Ovary (tissue), 3 donors: ENCODE measurements around the gene MYL5.

ENCODE experiments used
- CTCF ChIP-seq, 3 donors: fragments of 450-650 bp in 2 of 3; fragments of 200-600 bp in 1 of 3; IDR thresholded peaks; one replicate each; pipeline versions ENCODE4 v1.5.1 to v1.8.0; 2016 to 2022; ENCODE audit warnings: antibody characterized with exemption in 3 of 3, mild to moderate bottlenecking in 1 of 3
- POLR2A ChIP-seq: fragments of 450-650 bp; IDR thresholded peaks from one replicate; pipeline ENCODE4 v1.6.1; 2017; ENCODE audit warnings: antibody characterized with exemption, mild to moderate bottlenecking, moderate library complexity
- donor health status: DM: no; HTN: no; CAD: no.

GRCh38 chr4:629915-630641 lies 44.3 kb upstream of the MYL5 start:
- TF ChIP-seq POLR2A (no peak), CTCF (IDR thresholded peaks at IDR 0.05) (no peak)
